ENCODE data around the gene ARIH1. TPM values are rescaled to one million over a fixed set of nuclear protein-coding genes. Genes with fewer than 3 reads are reported as not detected.
A peak's percentile ranks its signal among the peaks of the same experiment; 100 is the strongest.

ARIH1 gene
- polyA plus RNA-seq, 1 donor: 81.2 TPM

GRCh38 chr15:72535911-72536310, 61.8 kb downstream of the ARIH1 start:
- no peaks in the 10 kb centered on the region for H3K4me1 ChIP-seq (ENCODE audit: control insufficient read depth, insufficient read depth, low read length)
- no peak overlapping the region for H3K27ac ChIP-seq (ENCODE audit: low read length)
- H3K36me3 ChIP-seq (ENCODE audit: control insufficient read depth, insufficient read depth, low read length): peaks cover 2% of the 10 kb centered on the region
- H3K9me3 ChIP-seq (ENCODE audit: control insufficient read depth, low read depth, low read length): peaks cover 2% of the 10 kb centered on the region
- WGBS (ENCODE audit: insufficient coverage, low lambda C conversion rate): no CpG with 5 or more reads among the region's 3 CpGs
- H3K27me3 ChIP-seq (ENCODE audit: control insufficient read depth, insufficient read depth, low read length): no peaks in the 10 kb centered on the region
- H3K4me3 ChIP-seq (ENCODE audit: low read length): no peak overlapping the region
- no peak for DNase-seq

GRCh38 chr15:72536506-72536905, 62.4 kb downstream of the ARIH1 start:
- no peak for DNase-seq
- Histone ChIP-seq H3K4me1 (ENCODE audit: control insufficient read depth, insufficient read depth, low read length) (no peaks in the 10 kb centered on the region), H3K27me3 (ENCODE audit: control insufficient read depth, insufficient read depth, low read length) (no peaks in the 10 kb centered on the region), H3K27ac (ENCODE audit: low read length) (no peak overlapping the region), H3K9me3 (ENCODE audit: control insufficient read depth, low read depth, low read length) (peaks cover 5% of the 10 kb centered on the region), H3K4me3 (ENCODE audit: low read length) (no peak overlapping the region), H3K36me3 (ENCODE audit: control insufficient read depth, insufficient read depth, low read length) (peaks cover 2% of the 10 kb centered on the region)
- whole genome bisulfite sequencing (ENCODE audit: insufficient coverage, low lambda C conversion rate): 100% methylated on average over 1 of the region's 3 CpGs

DNA sequence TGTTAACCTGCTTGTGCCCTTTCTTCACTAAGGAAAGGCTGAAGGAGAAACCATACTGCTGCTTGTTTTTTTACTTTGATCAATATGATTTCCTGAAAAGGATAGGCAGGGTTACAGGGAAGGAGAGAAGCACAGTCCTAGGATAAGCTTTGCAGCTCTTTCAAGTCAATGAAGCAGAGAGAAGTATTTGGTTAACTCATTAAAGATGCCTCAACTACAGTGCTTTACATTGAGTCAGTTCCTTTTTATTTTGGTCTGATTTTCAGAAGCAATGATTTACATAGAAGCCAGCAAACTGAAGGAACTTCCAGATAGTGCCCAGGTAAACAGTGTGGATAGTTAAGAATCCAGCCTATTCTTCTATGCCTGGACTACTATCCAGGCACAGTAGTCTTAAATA, 64.8 kb downstream of the ARIH1 start:
- peaks cover 2% of the 10 kb centered on the region for H3K36me3 ChIP-seq (ENCODE audit: control insufficient read depth, insufficient read depth, low read length)
- H3K9me3 ChIP-seq (ENCODE audit: control insufficient read depth, low read depth, low read length): peaks cover 5% of the 10 kb centered on the region
- no peak overlapping the region for H3K27ac ChIP-seq (ENCODE audit: low read length)
- H3K4me3 ChIP-seq (ENCODE audit: low read length): no peak overlapping the region
- no peaks in the 10 kb centered on the region for H3K4me1 ChIP-seq (ENCODE audit: control insufficient read depth, insufficient read depth, low read length)
- DNase-seq: no peak
- H3K27me3 ChIP-seq (ENCODE audit: control insufficient read depth, insufficient read depth, low read length): no peaks in the 10 kb centered on the region

DNA sequence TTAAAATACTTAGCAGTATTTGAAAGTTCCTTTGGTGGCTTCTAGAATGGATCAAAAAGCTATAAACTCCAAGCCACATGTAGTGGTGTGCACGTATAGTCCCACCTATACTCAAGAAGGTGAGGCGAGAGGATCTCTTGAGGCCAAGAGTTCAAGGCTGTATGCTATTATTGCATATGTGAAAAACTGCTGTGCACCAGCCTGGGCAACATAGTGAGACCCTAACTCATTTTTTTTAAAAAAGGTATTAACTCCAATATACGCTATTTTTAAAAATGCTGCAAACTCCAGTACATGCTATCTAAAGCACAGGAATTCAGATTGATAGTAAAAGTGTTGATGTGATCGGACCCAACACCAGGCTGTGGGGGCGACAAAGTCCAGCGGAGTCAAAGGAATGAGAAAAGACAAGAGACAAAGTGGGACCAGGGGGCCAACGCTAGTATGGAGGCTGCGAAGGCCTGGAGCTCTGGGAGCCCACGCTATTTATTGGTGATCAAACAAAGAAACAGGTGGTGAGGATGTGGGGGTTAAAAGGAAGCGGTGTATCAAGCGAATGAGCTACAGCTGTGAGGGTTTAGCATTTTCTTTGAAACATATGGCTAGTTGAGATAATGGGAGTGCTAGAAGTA, 66.6 kb downstream of the ARIH1 start:
- Histone ChIP-seq H3K27me3 (ENCODE audit: control insufficient read depth, insufficient read depth, low read length) (no peaks in the 10 kb centered on the region), H3K27ac (ENCODE audit: low read length) (no peak overlapping the region), H3K4me1 (ENCODE audit: control insufficient read depth, insufficient read depth, low read length) (no peaks in the 10 kb centered on the region), H3K36me3 (ENCODE audit: control insufficient read depth, insufficient read depth, low read length) (peaks cover 8% of the 10 kb centered on the region), H3K9me3 (ENCODE audit: control insufficient read depth, low read depth, low read length) (peaks cover 5% of the 10 kb centered on the region), H3K4me3 (ENCODE audit: low read length) (no peak overlapping the region)
- 100% methylated on average over 7 of the region's 11 CpGs for WGBS (ENCODE audit: insufficient coverage, low lambda C conversion rate)
- no peak for DNase-seq

DNA sequence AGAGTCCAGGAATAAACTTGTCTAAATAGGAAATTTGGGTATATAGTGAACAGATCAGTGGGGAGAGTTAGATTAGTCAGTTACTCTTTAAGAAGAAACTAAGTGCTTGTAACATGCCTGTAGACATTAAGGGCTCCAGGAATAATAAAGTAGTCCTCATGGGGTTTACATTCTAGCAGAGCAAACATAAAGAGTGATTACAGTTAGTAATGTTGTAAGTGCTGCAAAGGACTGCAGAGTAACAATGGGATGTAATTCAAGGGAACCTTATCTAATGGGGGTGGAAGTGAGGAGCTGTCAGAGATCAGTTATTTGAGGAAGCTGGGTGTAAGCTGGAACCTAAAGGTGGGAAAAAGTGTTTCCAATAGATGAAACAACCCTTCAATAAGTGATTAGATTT, 67.5 kb downstream of the ARIH1 start:
- Histone ChIP-seq H3K9me3 (ENCODE audit: control insufficient read depth, low read depth, low read length) (peaks cover 5% of the 10 kb centered on the region), H3K27me3 (ENCODE audit: control insufficient read depth, insufficient read depth, low read length) (no peaks in the 10 kb centered on the region), H3K4me1 (ENCODE audit: control insufficient read depth, insufficient read depth, low read length) (no peaks in the 10 kb centered on the region), H3K4me3 (ENCODE audit: low read length) (no peak overlapping the region), H3K36me3 (ENCODE audit: control insufficient read depth, insufficient read depth, low read length) (peaks cover 15% of the 10 kb centered on the region), H3K27ac (ENCODE audit: low read length) (no peak overlapping the region)
- no peak for DNase-seq

DNA sequence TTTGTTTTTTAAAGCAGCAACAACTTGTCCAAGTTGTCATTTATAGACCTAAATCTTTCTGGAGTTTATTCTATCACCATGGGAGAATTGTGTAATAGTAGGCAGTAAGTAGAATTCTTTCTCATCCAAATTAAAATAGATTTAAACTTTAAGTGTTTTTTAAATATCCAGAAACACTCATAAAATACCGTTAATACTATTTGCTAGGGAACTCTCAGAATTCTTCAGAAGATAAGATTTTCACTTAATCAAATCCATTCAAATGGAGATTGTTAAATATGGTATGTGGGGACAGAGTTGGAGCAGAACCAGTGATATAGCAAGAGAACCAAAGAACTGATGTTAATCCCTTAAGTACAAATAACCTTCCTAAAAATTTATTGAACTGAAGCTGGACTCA, 71.0 kb downstream of the ARIH1 start:
- H3K36me3 ChIP-seq (ENCODE audit: control insufficient read depth, insufficient read depth, low read length): peaks cover 18% of the 10 kb centered on the region
- no peak for DNase-seq
- peaks cover 5% of the 10 kb centered on the region for H3K9me3 ChIP-seq (ENCODE audit: control insufficient read depth, low read depth, low read length)
- H3K4me3 ChIP-seq (ENCODE audit: low read length): no peak overlapping the region
- H3K27ac ChIP-seq (ENCODE audit: low read length): no peak overlapping the region
- H3K4me1 ChIP-seq (ENCODE audit: control insufficient read depth, insufficient read depth, low read length): no peaks in the 10 kb centered on the region
- no peaks in the 10 kb centered on the region for H3K27me3 ChIP-seq (ENCODE audit: control insufficient read depth, insufficient read depth, low read length)
- 78% methylated on average over 1 of the region's 1 CpG for WGBS (ENCODE audit: insufficient coverage, low lambda C conversion rate)

DNA sequence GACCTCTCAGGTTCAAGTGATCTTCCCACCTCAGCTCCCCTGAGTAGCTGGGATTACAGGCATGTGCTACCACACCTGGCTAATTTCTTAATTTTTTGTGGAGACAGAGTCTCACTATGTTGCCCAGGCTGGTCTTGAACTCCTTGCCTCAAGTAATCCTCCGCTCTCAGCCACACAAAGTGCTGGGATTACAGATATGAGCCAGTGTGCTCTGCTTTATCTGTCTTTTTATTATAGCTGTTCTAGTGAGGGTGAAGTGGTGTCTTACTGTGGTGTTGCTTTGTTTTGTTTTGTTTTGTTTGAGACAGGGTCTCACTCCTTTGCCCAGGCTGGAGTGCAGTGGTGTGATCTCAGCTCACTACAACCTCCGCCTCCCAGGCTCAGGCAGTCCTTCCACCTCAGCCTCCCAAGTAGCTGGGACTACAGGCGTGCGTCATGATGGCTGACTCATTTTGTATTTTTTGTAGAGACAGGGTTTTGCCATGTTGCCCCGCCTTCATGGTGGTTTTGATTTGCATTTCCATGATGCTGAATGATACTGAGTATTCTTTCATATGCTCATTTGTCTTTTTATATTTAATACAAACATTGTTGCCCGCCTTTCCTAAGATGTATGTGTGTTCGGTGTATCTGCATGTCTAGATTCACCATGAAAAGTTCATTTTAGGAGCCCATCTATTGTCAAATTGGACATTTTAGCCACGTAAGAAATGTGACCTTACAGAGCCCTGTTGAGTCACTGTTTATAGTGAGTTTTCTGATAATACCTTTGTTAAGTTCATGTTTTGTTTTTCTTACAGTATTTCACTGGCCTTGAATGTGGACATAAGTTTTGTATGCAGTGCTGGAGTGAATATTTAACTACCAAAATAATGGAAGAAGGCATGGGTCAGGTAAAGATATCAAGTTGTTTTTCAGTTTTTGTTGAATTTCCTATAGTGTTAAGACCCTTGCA, 80.6 kb downstream of the ARIH1 start:
- Histone ChIP-seq H3K36me3 (ENCODE audit: control insufficient read depth, insufficient read depth, low read length) (peaks cover 27% of the 10 kb centered on the region), H3K27me3 (ENCODE audit: control insufficient read depth, insufficient read depth, low read length) (no peaks in the 10 kb centered on the region), H3K27ac (ENCODE audit: low read length) (no peak overlapping the region), H3K9me3 (ENCODE audit: control insufficient read depth, low read depth, low read length) (no peaks in the 10 kb centered on the region), H3K4me1 (ENCODE audit: control insufficient read depth, insufficient read depth, low read length) (no peaks in the 10 kb centered on the region), H3K4me3 (ENCODE audit: low read length) (no peak overlapping the region)
- no peak for DNase-seq
- WGBS (ENCODE audit: insufficient coverage, low lambda C conversion rate): 83% methylated on average over 2 of the region's 8 CpGs

- Histone ChIP-seq H3K4me3 (ENCODE audit: low read length) (no peak overlapping the region), H3K36me3 (ENCODE audit: control insufficient read depth, insufficient read depth, low read length) (peaks cover 40% of the 10 kb centered on the region), H3K27ac (ENCODE audit: low read length) (no peak overlapping the region), H3K9me3 (ENCODE audit: control insufficient read depth, low read depth, low read length) (no peaks in the 10 kb centered on the region), H3K27me3 (ENCODE audit: control insufficient read depth, insufficient read depth, low read length) (no peaks in the 10 kb centered on the region), H3K4me1 (ENCODE audit: control insufficient read depth, insufficient read depth, low read length) (no peaks in the 10 kb centered on the region)
- WGBS (ENCODE audit: insufficient coverage, low lambda C conversion rate): no CpG with 5 or more reads among the region's 3 CpGs
- DNase-seq: no peak
Observed at GRCh38 chr15:72559781-72560180, 85.7 kb downstream of the ARIH1 start.

GRCh38 chr15:72560458-72560857, 86.3 kb downstream of the ARIH1 start:
- no peak overlapping the region for H3K4me3 ChIP-seq (ENCODE audit: low read length)
- H3K27ac ChIP-seq (ENCODE audit: low read length): no peak overlapping the region
- no peak for DNase-seq
- peaks cover 37% of the 10 kb centered on the region for H3K36me3 ChIP-seq (ENCODE audit: control insufficient read depth, insufficient read depth, low read length)
- no peaks in the 10 kb centered on the region for H3K27me3 ChIP-seq (ENCODE audit: control insufficient read depth, insufficient read depth, low read length)
- WGBS (ENCODE audit: insufficient coverage, low lambda C conversion rate): no CpG with 5 or more reads among the region's 1 CpG
- H3K4me1 ChIP-seq (ENCODE audit: control insufficient read depth, insufficient read depth, low read length): no peaks in the 10 kb centered on the region
- H3K9me3 ChIP-seq (ENCODE audit: control insufficient read depth, low read depth, low read length): no peaks in the 10 kb centered on the region

DNA sequence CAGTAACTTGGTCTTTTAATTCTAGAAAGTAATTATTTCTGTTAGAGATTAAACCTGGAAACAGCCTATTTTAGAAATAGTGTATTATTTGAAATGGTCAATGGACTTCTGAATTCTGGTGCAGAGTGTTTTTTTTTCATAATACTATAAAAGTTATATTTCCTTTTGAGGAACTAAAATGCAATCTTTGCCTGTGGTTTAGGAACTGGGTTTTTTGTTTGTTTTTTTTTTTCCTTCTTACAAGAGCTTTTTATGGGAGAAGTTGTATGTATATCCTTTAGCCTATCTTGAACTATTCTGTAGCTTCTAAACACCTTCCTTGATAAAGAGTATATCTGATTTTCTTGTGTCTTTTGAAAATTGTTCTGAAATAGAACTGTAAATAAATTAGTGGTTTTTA, 88.3 kb downstream of the ARIH1 start:
- H3K27me3 ChIP-seq (ENCODE audit: control insufficient read depth, insufficient read depth, low read length): no peaks in the 10 kb centered on the region
- no peak for DNase-seq
- peaks cover 4% of the 10 kb centered on the region for H3K4me1 ChIP-seq (ENCODE audit: control insufficient read depth, insufficient read depth, low read length)
- no peaks in the 10 kb centered on the region for H3K9me3 ChIP-seq (ENCODE audit: control insufficient read depth, low read depth, low read length)
- H3K27ac ChIP-seq (ENCODE audit: low read length): no peak overlapping the region
- no peak overlapping the region for H3K4me3 ChIP-seq (ENCODE audit: low read length)
- peaks cover 32% of the 10 kb centered on the region for H3K36me3 ChIP-seq (ENCODE audit: control insufficient read depth, insufficient read depth, low read length)

DNA sequence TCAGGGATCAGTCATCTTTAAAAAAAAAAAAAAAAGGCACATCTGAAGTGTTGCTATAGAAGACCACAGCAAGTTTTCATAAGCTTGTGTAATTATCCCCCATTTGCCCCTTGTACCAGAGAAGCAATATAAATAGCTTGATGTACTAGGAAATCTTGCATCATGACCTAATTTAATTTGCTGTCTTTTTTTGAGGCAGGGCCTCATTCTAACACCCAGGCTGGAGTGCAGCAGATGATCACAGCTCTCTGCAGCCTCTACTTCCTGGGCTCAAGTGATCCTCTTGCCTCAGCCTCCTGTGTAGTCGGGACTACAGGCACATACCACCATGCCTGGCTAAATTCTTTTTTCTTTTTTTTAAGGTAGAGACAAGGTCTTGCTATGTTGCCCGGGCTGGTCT, 88.7 kb downstream of the ARIH1 start:
- Histone ChIP-seq H3K27ac (ENCODE audit: low read length) (no peak overlapping the region), H3K27me3 (ENCODE audit: control insufficient read depth, insufficient read depth, low read length) (no peaks in the 10 kb centered on the region), H3K4me3 (ENCODE audit: low read length) (no peak overlapping the region), H3K9me3 (ENCODE audit: control insufficient read depth, low read depth, low read length) (no peaks in the 10 kb centered on the region), H3K36me3 (ENCODE audit: control insufficient read depth, insufficient read depth, low read length) (peaks cover 31% of the 10 kb centered on the region), H3K4me1 (ENCODE audit: control insufficient read depth, insufficient read depth, low read length) (peaks cover 4% of the 10 kb centered on the region)
- DNase-seq: peak; percentile 3 to 17
- no CpG with 5 or more reads among the region's 2 CpGs for WGBS (ENCODE audit: insufficient coverage, low lambda C conversion rate)

Data from large intestine (tissue), 3 donors.